HG03280 (cell line): ENCODE measurements around the gene COL4A5.

Experiments
- ATAC-seq: cut with Tn5 transposase; IDR thresholded peaks from one replicate; pipeline ENCODE4 v1.9.1; 2021; ENCODE audit warnings: mild to moderate bottlenecking, moderate library complexity; ENCODE audit not compliant: unreplicated experiment

The COL4A5 gene

GRCh38 chrX:108737754-108738153 lies 298.1 kb downstream of the COL4A5 start:
- no peak for ATAC-seq

GRCh38 chrX:108740299-108740774 lies 300.7 kb downstream of the COL4A5 start:
- no peak for ATAC-seq
